Measurements from ENCODE around the gene CNTN4.

DNA sequence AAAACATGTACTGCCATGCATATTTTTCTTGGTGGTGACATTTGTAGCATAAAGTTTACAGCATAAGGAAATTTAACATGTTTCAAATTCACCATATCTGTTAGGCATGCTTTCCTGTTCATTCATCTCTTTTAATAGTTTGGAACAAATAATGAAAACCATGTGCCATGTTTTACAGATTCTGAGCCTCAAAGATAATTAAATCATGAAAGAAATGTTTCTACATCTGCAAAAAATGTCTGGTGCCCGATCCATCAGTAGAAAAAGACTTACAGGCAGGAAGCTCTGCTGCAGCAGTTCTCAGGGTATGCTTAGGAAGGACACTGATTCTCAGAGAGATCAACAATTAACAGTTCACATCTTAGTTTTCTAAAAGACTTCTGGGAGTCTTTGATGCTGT is 695.3 kb downstream of the CNTN4 start:
- TF ChIP-seq CTCF (IDR thresholded peaks at IDR 0.05): no peak
- no peak for TF ChIP-seq POLR2A (IDR thresholded peaks at IDR 0.05)
